ENCODE results near the gene UIMC1.

UIMC1 gene

GRCh38 chr5:176934309-176934930 is 72.2 kb downstream of the UIMC1 start:
- H3K36me3 ChIP-seq (ENCODE audit: low read length) = peaks cover 18% of the 10 kb centered on the region; the same call in 1 of the 2 replicates
- no peaks in the 10 kb centered on the region for H4K20me1 ChIP-seq (ENCODE audit: low read depth, low read length)
- H3K4me2 ChIP-seq (ENCODE audit: low read depth, low read length, poor library complexity, severe bottlenecking) = no peak overlapping the region
- no peak overlapping the region for H3K4me3 ChIP-seq (ENCODE audit: insufficient read depth, low read length, poor library complexity, severe bottlenecking)
- 0 out of 2 replicates have a peak, but pooled peaks cover 4% of the 10 kb centered on the region for H3F3A ChIP-seq (ENCODE audit: insufficient read depth)
- TF ChIP-seq CTCF (IDR thresholded peaks at IDR 0.05; ENCODE audit: insufficient read depth, low read length, poor library complexity, severe bottlenecking) = no peak
- TF ChIP-seq EZH2phosphoT487 (conservative IDR thresholded peaks at IDR 0.05; ENCODE audit: low read length) = no peak
- no peaks in the 10 kb centered on the region for H3K9me2 ChIP-seq (replicated peaks; ENCODE audit: insufficient read depth, low read length)
- no peak overlapping the region for H3K27ac ChIP-seq (ENCODE audit: low read depth, low read length)
- no peak overlapping the region for H3K9ac ChIP-seq (ENCODE audit: low read length)
- H2AFZ ChIP-seq (ENCODE audit: low read depth, low read length, severe bottlenecking) = no peak overlapping the region
- no peaks in the 10 kb centered on the region for H3K9me3 ChIP-seq (ENCODE audit: insufficient read depth, low read length)
- no peaks in the 10 kb centered on the region for H3K27me3 ChIP-seq (ENCODE audit: low read length)
- no peaks in the 10 kb centered on the region; the same call in 1 of the 2 replicates for H3K79me2 ChIP-seq (ENCODE audit: insufficient read depth, low read length)

- peaks cover 23% of the 10 kb centered on the region; the same call in 1 of the 2 replicates for H3K36me3 ChIP-seq (ENCODE audit: low read length)
- no peaks in the 10 kb centered on the region for H3K9me2 ChIP-seq (replicated peaks; ENCODE audit: insufficient read depth, low read length)
- H3K27ac ChIP-seq (ENCODE audit: low read depth, low read length) = no peak overlapping the region
- no peaks in the 10 kb centered on the region for H3K27me3 ChIP-seq (ENCODE audit: low read length)
- no peaks in the 10 kb centered on the region for H3K9me3 ChIP-seq (ENCODE audit: insufficient read depth, low read length)
- H3K4me2 ChIP-seq (ENCODE audit: low read depth, low read length, poor library complexity, severe bottlenecking) = no peak overlapping the region
- H3K9ac ChIP-seq (ENCODE audit: low read length) = no peak overlapping the region
- H3K79me2 ChIP-seq (ENCODE audit: insufficient read depth, low read length) = peaks cover 8% of the 10 kb centered on the region; the same call in 1 of the 2 replicates
- peaks cover 10% of the 10 kb centered on the region; the same call in 1 of the 2 replicates for H3F3A ChIP-seq (ENCODE audit: insufficient read depth)
- H2AFZ ChIP-seq (ENCODE audit: low read depth, low read length, severe bottlenecking) = no peak overlapping the region
- TF ChIP-seq EZH2phosphoT487 (conservative IDR thresholded peaks at IDR 0.05; ENCODE audit: low read length) = no peak
- no peak for TF ChIP-seq CTCF (IDR thresholded peaks at IDR 0.05; ENCODE audit: insufficient read depth, low read length, poor library complexity, severe bottlenecking)
- no peak overlapping the region for H3K4me3 ChIP-seq (ENCODE audit: insufficient read depth, low read length, poor library complexity, severe bottlenecking)
- H4K20me1 ChIP-seq (ENCODE audit: low read depth, low read length) = no peaks in the 10 kb centered on the region
These were observed 76.9 kb downstream of the UIMC1 start for GRCh38 chr5:176929654-176930053.

- H3K4me3 ChIP-seq (ENCODE audit: insufficient read depth, low read length, poor library complexity, severe bottlenecking) = no peak overlapping the region
- H3K27me3 ChIP-seq (ENCODE audit: low read length) = no peaks in the 10 kb centered on the region
- TF ChIP-seq EZH2phosphoT487 (conservative IDR thresholded peaks at IDR 0.05; ENCODE audit: low read length) (no peak), CTCF (IDR thresholded peaks at IDR 0.05; ENCODE audit: insufficient read depth, low read length, poor library complexity, severe bottlenecking) (no peak)
- H3F3A ChIP-seq (ENCODE audit: insufficient read depth) = peaks cover 7% of the 10 kb centered on the region; the same call in 1 of the 2 replicates
- no peak overlapping the region for H3K4me2 ChIP-seq (ENCODE audit: low read depth, low read length, poor library complexity, severe bottlenecking)
- H3K9me2 ChIP-seq (replicated peaks; ENCODE audit: insufficient read depth, low read length) = no peaks in the 10 kb centered on the region
- 0 out of 2 replicates have a peak, but pooled peaks cover 8% of the 10 kb centered on the region for H3K79me2 ChIP-seq (ENCODE audit: insufficient read depth, low read length)
- no peak overlapping the region for H3K27ac ChIP-seq (ENCODE audit: low read depth, low read length)
- no peak overlapping the region for H2AFZ ChIP-seq (ENCODE audit: low read depth, low read length, severe bottlenecking)
- no peaks in the 10 kb centered on the region for H3K9me3 ChIP-seq (ENCODE audit: insufficient read depth, low read length)
- peaks cover 14% of the 10 kb centered on the region; the same call in 1 of the 2 replicates for H3K36me3 ChIP-seq (ENCODE audit: low read length)
- H3K9ac ChIP-seq (ENCODE audit: low read length) = no peak overlapping the region
- no peaks in the 10 kb centered on the region for H4K20me1 ChIP-seq (ENCODE audit: low read depth, low read length)
These were observed 79.0 kb downstream of the UIMC1 start for GRCh38 chr5:176927562-176927961.

Measured in SU-DHL-6 (cell line).